COLO668 (cell line): Measurements from ENCODE around the gene ITGB3.
"Not testable (repeated sequence)": the region's sequence is repeated elsewhere in the genome, so short reads cannot be mapped to it uniquely, and the experiment has no call there.

Source experiments
- DNase-seq: peaks from one replicate; lab custom pipeline; 2025; ENCODE audit not compliant: unreplicated experiment; lab: John Stamatoyannopoulos, UW

Gene ITGB3

DNA sequence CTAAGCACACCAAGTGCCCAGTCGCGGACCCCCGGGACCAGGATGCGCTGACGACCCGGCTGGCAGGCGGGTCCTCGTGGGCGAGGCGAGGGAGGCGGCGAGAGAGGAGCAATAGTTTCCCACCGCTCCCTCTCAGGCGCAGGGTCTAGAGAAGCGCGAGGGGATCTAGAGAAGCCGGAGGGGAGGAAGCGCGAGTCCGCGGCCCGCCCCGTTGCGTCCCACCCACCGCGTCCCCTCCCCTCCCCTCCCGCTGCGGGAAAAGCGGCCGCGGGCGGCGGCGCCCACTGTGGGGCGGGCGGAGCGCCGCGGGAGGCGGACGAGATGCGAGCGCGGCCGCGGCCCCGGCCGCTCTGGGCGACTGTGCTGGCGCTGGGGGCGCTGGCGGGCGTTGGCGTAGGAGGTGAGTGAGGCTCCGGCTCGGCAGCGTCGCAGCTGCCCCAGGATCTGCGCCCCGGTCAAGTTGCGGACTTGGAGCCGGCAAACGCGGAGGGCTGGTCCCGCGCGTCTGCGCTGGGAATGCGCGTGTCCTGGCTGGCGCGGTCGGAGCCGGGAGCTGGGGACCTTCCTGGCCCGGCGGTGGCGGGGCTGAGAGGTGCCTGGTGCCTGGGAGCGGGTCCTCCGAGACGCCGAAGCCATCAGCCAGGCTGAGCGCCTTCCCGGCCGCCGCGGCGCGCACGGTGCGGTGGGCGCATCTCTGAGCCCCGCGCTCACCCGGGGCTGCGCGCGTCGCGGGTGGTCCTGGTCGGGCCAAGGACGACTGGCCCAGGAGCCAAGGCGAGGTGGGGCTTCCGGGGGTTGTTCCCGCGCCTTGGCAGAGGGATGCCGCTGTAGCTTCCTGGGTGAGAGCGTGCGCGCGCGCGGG lies at the start of gene ITGB3:
Gene ITGB3 (plus strand): TSS at position 287 of the 862 bp plus-strand sequence. CDS start 35 bp downstream, at position 322.
- DNase-seq: peak; percentile 69

DNA sequence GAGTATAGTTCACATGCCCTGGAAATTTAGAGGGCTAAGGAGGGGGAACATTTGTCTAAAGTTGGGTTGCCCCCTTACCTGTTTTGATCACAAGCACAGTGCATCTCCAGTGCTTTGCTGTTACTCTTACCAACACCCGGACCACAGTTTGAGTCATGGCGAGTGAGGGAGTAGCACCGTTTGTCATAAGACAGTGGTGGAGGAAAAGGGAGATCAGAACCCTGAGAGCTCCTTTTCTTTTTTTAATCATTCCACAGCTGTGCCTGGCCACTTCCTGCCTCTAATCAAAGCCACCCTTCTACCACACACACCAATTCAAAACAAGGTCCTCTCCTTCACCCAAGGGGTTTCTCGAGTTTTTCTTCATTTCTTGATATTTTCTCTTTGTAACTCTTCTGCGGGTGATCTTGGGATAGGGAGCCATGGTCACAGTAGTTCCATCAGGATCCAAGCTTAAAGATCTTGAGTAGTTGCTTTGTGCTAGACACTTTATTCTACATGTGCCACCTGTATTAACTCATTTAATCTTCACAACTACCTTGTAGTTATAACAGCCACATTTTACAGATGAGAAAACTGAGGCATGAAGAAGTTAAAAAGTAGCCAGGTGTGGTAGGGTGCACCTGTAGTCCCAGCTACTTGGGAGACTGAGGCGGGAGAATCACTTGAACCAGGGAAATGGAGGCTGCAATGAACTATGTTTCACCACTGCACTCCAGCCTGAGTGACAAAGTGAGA lies 49.5 kb upstream of the ITGB3 start:
- DNase-seq: no peak

DNA sequence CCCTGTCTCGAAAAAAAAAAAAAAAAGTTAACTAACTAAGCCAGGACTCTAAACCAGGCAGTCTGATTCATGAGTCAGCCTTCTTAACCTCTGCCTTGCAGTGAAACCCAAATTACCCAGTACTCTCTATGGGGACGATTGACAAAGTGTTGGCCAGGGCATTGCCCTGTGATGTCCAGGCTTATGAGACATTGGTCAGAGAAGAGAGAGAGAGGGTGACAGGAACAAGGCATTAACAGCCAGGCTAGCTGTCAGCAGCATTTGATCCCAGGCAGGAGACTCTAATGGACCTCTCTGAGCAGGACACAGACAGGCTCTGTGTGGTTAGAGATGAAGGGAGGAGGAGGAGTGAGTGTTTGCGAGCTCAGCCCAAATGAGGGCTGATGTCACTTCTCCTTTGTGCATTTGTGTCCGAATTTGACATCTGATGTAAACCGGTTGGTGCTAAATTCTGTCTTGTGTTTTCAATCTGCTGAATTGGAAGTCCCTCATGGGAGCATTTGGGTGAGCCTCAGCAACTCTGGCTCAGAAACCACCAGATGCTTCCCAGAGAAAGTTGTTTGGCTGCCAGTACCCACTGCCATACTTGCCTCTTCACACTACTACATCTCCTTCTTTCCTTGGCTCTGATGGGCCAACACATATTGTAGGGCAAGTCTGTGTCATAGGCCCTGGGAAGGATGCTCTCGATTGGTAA lies 48.8 kb upstream of the ITGB3 start:
- no peak for DNase-seq

DNA sequence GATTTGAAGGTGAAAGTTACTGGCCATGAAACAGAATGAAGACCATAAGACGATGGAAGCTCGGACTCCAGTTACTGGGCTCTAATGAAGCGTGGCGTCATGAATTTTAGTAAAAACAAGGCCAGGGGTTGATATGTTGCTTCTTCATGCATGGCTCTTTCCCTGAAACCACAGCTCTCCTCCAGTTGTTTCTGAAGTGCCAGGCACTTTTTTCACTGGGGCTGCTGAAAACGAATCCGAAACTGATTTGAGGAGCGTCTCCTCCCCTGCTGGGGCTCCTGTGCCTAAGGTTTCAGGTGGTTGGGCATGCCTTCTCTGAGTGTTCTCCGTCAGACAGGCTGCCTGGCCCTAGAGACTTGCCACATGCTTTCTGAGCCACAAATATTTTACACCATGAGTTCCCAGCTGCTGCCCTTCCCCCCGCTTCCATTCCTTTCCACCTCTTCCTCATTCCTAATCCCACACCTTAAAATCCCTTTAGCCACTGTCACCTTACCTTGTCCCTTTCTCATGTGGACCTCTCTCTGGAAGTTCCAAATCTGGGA lies 48.1 kb upstream of the ITGB3 start:
- DNase-seq: no peak

DNA sequence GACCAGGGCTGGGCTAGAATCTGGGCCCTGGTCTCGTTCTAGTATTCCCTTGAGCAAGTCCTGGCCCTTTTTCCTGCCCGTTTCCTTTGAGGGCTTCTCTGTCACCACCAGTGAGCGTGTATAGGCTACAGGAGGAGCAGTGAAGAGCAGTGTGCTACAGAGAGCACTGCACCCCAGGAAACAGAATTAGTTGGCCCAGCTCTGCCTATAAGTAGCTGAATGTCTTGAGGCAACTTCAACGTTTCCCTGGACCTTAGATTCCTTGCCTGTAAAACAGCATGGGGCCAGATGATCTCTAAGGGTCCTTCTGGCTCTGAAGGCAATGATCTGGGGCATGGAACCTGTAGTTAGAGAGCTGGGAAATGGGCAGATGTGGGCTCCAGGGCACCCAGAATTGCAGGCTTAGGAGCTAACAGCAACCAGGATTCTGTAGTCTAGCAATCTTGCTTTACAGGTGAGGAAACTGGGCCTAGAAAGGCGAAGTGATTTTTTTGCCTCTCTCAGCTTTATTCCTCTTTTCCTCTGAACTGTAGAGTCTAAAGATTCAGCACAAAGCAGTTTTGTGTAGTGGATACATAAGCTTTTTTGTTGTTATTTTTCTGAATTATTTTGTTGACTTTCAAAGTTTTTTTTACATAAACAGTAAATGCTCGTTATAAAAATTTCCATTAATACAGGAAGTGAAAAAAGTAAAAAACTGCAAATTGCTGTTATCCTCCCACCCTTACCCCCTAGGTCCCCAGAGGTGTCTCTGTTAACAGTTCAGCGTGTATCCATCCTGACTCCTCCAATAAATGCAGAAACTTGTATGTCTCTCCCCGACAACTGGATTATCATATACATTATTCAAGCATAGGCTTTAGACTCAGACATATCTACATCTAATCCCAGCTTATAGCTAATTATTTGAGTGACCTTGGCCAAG lies 46.2 kb upstream of the ITGB3 start:
- DNase-seq: no peak

DNA sequence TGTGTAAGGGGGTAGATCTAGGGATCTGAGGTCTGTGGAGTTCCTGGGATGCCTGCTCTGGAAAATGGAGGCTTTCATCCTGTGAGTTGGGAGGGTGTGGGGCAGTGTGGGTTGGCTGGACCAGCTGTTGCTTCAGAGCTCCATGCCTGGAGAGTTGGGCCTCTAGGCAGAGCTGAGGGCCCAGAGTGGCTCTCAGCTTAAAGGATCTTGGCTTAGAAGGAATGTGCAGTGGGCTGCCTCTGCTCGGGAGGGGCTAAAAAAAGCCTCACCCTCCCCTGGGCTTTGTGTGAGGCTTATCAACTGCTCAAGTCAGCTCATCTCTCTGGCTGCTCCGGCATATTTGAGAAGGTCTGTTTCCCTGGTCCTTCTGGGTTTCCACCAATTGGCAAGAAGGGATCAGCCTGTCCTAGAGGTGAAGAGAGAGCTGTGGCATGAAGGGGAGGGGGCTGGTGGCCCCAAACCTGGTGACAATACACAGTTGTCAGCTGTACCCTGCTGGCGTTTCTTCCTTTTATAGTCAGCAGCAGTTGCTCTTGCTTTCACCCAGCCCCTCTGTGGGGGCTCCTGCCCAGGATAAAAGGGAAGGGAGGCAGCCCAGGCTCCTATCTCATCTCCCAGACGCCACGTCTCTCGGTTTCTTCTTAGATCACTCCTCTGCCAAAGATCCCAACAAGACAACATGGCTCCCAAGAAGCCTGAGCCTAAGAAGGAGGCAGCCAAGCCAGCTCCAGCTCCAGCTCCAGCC lies 44.7 kb upstream of the ITGB3 start, which contains the start of gene MYL4:
Gene MYL4 (plus strand): TSS at position 605 of the 745 bp plus-strand sequence. CDS start 75 bp downstream, at position 680.
- no peak for DNase-seq

DNA sequence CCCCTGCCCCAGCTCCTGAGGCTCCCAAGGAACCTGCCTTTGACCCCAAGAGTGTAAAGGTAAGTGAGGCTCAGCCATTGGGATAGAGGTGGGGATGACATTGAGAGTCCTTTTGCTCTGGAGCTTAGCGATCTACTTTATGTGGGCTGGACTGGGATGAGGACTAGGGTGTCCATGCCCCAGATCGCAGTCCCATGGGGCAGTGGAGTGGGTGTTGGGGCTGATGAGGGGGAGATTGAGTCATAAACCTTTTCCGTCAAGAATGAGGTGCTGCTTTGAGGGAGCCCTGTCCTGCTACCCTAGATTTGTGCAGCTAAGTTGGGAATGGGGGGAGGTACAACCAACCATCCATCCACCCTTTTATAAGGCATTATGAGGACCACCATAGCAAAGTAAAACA lies 44.1 kb upstream of the ITGB3 start:
- no peak for DNase-seq

DNA sequence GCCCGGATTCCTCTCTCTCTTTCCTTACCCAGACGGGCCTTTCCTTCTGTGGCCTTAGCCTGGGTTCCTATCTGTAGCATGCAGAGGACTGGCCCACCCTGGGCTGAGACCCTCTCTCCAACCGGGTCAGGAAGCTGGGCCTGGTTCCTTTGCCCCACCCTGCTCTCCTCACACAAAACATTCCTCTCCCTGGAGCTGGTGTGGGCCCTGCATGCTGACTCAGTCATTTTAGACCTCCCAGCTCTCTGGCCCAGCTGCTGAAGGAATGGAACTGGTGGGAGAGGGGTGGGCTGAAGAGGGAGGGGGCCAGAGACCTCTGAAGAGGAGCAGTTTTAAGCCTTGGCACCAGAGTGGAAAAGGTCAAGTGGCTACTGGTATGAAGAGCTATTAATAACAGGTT lies 43.5 kb upstream of the ITGB3 start:
- DNase-seq: no peak

DNA sequence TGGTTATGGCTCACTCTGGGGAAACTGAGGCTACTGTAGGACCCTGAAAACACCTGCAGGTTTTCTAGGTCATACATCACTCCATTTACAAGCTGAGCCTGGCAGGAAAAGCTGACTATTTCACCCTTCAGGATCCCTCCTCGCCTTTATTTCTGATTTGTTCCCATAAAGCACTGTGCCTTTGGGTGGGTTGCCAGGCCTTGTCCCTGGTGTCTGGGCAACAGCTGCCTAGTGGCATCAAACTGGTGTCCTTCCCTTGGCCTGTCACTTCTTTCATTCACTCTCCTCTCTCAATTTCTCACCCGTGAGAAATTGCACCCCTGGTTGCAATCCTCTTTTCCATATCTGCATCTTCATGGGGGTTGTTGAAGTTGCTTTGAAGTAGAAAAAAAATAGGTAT lies 42.8 kb upstream of the ITGB3 start:
- DNase-seq: no peak

DNA sequence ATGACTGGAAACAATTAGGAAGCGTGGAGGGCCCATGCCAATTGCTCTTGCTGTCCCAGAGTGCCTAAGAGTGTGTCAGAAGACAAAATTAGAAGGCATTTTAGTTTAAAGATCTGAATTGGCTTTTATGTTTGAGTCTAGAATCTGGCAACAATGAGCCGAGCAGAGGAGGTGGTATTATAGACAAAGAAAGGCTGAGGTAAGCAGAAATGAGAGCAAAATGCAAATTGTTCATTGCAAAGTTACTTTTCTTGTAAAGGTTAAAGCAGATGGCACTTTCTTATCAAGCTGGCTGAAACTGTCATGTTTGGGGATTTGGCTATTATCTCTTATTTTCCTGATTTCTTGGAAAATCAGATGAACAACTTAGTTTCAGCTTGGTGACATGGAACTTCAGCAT lies 41.2 kb upstream of the ITGB3 start:
- no peak for DNase-seq

DNA sequence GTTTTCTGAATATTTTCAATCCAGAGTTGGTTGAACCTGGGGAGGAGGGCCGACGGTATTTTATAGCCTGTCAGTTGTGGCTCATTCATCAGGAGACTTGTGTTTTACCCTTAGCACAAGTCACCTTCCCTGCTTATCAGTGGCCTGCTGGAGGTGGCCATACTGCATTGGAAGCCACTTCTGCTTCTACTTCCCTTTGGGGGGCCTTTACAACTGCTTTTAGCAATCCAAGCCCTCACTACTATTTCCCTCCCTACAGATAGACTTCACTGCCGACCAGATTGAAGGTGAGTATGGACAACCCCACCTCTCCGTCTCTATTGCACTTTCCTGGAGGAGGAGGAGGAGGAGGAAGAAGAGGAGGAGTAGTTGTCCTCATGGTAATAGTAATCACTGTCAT lies 40.1 kb upstream of the ITGB3 start:
- DNase-seq: no peak

DNA sequence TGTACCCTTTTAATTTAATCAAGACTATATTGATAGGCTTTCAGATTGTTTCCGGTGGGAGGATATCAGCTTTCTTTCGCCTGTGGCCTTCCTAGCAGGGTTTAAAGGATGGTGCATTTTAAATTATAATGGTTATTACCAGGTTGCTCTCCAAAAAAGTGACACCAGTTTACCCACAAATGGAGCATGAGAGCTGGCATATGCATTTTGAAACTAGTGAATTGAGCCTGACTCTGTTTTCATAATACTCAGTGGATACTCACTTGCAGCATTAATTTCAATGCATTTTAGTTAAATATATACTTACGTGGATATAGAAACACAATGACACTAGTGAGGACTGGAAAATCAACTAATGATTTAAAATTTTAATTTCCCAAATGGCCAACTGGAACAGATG lies 38.7 kb upstream of the ITGB3 start:
- DNase-seq: no peak

DNA sequence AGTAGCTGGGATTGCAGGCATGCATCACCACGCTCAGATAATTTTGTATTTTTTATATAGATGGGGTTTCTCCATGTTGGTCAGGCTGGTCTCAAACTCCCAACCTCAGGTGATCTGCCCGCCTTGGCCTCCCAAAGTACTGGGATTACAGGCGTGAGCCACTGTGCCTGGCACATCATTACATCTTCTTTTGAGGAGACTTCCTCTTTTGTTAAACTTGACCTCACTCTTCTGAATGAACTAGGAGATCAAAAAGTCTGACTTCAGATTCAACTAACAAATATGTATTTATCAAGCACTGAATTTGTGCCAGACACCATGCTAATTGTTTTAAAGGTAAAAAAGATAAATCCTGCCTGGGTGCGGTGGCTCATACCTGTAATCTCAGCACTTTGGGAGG lies 36.8 kb upstream of the ITGB3 start:
- not testable (repeated sequence) for DNase-seq

DNA sequence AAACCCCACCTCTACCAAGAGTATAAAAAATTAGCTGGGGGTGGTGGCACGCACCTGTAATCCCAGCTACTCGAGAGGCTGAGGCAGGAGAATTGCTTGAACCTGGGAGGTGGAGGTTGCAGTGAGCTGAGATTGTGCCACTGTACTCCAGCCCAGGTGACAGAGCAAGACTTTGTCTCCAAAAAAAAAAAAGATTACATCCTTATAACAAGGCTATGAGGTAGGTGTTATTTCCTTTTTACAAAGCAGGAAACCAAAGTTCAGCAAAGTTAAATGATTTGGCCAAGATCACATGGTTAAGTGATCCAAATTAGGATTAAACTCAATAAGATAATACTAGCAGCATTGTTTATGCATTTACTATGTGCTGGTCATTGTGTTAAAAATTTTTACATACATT lies 36.3 kb upstream of the ITGB3 start:
- DNase-seq: not testable (repeated sequence)

DNA sequence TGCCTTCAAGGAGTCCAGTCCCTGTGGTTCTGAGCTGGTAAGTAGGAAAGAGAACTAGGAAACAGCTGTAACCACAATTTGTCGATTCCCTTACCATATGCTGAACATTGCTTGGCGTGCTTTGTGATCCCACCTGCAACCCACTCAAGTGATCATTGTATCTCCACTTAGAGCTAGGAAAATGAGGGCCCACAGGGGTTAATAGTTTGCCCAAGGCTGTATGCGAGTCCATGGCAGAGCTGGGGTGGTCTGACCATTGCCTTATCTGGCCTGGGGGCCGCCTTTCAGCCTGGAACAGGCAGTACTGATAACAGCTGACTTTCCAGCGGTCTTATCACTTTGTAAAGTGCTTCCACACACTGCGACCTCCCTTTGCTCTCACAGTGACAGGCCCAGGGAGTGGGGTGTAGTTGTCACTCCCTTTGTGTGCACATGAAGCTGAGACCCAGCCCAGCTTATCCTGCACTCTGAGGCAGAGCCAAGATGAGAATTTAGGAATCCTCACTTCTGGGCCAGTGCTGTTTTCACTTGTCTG lies 34.7 kb upstream of the ITGB3 start:
- DNase-seq: no peak

DNA sequence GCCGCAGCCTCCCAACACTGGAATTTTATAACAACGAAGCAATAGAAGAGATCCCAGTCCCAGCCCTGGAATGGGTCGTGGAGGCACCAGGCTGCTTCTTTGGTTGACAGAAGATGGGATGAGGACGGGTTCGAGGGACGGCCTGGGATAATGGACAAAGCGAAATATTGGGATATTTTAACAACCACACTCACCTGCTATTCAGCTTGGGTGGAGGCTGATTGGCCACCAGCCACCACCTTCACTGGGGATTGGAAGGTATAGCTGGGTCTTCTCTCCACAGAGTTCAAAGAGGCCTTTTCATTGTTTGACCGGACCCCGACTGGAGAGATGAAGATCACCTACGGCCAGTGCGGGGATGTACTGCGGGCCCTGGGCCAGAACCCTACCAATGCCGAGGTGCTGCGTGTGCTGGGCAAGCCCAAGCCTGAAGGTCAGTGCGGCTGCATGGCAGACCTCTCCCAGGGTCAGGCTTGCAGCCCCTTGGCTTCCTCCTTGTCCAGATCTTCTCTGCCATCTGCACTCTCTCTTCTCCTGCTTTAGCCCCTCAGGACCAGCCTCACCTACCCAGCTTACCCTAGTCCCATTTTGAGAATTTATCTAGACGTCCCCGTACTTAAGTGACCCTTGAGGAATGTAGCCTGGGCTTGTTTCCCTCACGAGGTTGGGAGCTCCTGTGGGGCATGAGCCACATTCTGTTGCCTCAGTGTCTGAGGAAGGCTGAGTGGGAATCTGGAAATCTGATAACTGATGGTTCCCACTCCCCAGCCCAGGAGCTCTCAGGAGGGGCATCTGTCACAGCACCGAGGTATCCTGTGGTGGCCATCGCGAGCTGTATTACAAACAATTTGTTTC lies 33.8 kb upstream of the ITGB3 start:
- DNase-seq: no peak

DNA sequence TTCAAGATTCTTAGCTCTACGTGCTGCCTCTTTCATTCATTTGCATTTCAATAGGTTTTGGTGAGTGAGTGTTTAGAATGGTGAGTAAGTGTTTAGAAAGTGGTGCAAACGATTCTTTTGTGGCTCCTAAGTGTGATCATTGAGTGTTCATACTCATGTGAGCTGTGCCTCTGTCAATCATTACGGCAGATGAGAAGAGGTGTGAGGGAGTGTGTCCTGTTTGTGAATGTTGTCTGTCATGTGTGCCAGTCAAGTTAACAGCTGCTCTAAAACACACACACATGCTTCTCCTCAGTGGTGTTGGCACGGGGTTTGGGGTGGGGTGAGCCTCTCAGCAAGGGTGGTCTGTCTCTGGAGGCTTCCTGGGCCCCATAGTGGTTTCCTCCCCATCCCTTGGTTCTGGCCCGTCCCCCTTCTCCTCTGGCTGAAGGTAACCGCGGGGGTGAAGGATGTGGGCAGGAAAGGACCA lies 33.1 kb upstream of the ITGB3 start:
- no peak for DNase-seq

DNA sequence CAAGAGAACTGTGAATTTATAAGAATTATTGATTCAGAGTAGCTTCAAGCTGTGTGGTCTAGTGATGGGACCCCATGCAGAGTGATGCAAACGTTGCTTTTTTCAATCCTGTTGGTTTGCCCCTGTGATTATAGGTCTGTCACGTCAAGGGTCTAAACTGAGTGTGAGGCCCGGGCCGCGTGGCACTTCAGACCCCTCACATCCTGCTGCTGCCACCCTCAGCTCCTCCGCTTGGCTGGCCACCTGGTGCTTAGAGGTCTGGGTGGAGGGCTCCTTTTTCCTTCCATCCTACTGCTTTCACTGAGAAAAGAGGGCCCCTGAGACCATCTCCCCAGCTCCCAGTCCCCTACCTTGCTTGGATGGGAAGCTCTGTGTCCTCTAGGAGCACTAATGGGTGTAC lies 32.5 kb upstream of the ITGB3 start:
- DNase-seq: no peak
